Measurements from ENCODE around the gene RAB24.

RAB24 gene

GRCh38 chr5:177332896-177333260 is 29.4 kb upstream of the RAB24 start:
- no peak for DNase-seq (ENCODE audit: low spot score)

GRCh38 chr5:177332031-177332895 is 28.7 kb upstream of the RAB24 start:
- no peak for DNase-seq (ENCODE audit: low spot score)

- DNase-seq (ENCODE audit: low spot score) = peak; percentile 12
These were observed 27.7 kb upstream of the RAB24 start for GRCh38 chr5:177330991-177331842.

GRCh38 chr5:177329883-177330282 is 26.4 kb upstream of the RAB24 start:
- DNase-seq (ENCODE audit: low spot score) = no peak

- DNase-seq (ENCODE audit: low spot score) = no peak
These were observed 25.2 kb upstream of the RAB24 start for GRCh38 chr5:177328545-177329231.

DNA sequence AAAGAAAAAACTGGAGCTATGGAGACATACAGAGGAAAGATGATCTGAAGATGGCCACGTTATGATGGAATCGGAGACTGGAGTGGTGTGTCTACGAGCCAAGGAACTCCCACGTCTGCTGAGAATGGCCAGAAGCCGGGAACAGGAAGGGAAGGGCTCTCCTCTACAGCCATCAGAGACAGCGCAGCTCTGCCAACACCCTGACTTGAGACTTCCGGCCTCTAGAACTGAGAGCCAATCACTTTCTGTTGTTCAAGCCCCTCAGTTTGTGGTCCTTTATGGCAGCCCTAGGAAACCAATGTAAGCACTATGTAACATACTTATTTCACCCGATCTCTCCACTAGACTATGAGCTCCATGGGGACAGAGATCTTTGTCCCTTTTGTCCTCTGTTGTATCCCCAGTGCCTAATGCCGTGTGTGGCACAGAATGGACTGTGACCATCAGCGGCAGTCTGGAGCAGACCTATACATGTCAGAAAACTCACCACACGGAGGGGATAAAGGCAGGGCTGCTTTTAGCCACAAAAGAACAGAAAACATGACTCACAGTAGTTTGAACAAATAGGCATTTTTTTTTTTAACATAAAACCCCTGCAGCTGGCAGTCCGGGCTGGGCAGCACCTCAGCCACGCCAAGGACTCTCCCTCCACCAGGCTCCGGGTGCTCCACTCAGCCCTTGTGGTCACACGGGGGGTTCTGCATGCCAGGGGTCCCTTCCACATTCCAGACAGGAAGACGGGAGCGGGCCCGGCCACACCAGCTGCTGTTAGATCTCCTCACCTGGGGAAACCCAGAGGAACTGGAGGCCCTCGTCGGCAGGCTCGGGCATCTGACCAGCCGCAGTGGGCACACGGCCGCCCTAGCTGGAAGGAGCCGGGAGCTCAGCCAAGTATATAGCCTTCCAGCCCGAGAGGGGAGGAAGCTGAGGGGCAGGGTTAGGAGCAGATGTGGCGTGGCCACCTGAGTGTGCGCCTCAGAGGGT is 24.3 kb upstream of the RAB24 start:
- no peak for DNase-seq (ENCODE audit: low spot score)

GRCh38 chr5:177325868-177326381 is 22.4 kb upstream of the RAB24 start:
- DNase-seq (ENCODE audit: low spot score) = no peak

DNA sequence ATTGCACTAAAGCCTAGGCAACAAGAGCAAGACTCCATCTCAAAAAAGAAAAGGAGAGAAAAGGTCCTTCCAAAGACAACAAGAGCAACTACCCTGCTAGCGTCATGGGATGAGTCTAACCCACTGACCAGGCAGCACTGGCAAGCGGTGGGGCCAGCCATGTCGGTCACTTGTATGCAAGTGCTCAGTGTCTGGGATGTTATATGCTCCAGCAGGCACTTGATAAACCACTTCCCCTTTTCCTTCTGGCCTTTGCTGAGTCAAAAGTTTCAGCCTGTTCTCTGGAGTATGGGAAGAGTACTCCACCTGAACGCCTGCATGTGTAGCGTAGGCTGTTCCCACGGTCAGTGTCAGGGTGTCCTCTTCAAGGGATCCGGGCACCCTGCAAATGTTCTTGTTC is 17.4 kb upstream of the RAB24 start:
- no peak for DNase-seq (ENCODE audit: low spot score)

- no peak for DNase-seq (ENCODE audit: low spot score)
These were observed 16.5 kb upstream of the RAB24 start for GRCh38 chr5:177319913-177320588.

- peak; percentile 75 for DNase-seq (ENCODE audit: low spot score)
These were observed 14.4 kb upstream of the RAB24 start for GRCh38 chr5:177317959-177318377.

DNA sequence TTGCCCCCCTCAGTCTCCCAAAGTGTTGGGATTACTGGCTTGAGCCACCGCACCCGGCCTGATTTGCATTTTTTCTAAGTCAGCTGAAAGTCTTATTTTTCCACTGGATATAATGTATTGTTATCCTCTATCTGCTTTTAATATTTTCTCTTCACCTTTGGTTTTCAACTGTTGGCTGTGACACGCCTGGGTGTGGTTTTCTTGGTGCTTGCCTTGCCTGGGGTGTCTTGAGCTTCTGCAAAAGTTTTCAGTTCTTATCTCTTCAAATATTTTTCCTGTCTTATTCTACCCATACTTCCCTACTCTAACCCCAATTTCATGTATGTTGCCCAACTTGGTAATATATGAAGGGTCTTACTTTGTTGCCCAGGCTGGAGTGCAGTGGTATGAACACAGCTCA is 12.5 kb upstream of the RAB24 start:
- DNase-seq (ENCODE audit: low spot score) = no peak

- no peak for DNase-seq (ENCODE audit: low spot score)
These were observed 11.9 kb upstream of the RAB24 start for GRCh38 chr5:177315411-177315810.

- DNase-seq (ENCODE audit: low spot score) = no peak
These were observed 11.1 kb upstream of the RAB24 start for GRCh38 chr5:177314376-177315342.

- DNase-seq (ENCODE audit: low spot score) = no peak
These were observed 10.2 kb upstream of the RAB24 start for GRCh38 chr5:177313561-177314259.

DNA sequence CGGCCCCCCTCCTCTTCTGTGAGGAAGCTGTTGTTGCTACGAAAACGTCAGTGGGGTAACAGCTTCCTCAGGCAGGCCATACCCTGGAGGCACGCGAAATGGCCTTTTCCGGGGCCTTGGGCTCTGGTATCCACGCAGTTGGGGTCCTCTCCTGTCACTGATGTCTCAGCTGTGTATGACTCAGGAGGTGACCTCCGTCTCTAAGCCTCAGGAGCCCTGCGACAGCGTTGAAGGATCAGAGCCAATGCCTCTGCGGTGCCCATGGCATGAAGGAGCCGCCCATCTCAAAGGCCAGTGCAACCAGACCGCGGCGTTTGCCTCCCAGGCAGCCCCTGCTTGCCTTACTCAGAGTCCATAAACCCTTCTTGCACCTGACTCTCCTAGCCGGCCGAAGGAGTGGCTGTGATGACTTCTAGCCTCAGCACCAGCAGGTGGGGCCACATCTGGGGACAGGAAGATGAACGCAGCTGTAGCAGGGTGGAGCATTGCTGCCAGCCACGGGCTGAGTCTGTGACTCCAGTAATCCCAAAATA is 9.2 kb upstream of the RAB24 start:
- DNase-seq (ENCODE audit: low spot score) = peak; percentile 51

- peak; percentile 95 for DNase-seq (ENCODE audit: low spot score)
These were observed 8.5 kb upstream of the RAB24 start, which contains the start of gene MXD3 for GRCh38 chr5:177311723-177312648. Gene MXD3 (minus strand): TSS chr5:177311898. CDS start chr5:177311830, 68 bp downstream.

DNA sequence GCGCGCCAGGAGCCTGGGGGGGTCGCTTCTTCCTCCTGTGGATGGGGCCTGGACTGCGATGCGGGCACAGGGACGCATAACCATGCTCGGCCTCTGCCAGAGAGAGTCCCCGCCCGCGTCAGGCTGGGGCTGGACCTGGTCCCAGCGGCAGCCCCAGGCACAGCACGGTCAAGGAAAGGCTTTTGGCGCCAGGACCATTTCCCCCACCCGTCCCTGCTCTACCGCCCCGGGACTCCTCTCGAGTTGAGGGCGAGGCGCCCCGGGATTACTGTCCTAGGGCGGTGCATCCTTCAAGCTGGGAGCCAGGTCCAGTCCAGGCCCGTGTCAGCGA is 7.8 kb upstream of the RAB24 start:
- no peak for DNase-seq (ENCODE audit: low spot score)

All from D341Med (cell line).